22Rv1 (cell line): ENCODE results near the gene RPS6KL1.

Experiments
- CTCF ChIP-seq: fragments of 450-650 bp; IDR thresholded peaks from 2 replicates; pipeline ENCODE4 v1.5.1; 2017; ENCODE audit warnings: mild to moderate bottlenecking
- ZFX ChIP-seq: fragments of 450-650 bp; IDR thresholded peaks from 2 replicates; pipeline ENCODE4 v1.6.1; 2017; ENCODE audit warnings: antibody characterized with exemption, borderline replicate concordance

DNA sequence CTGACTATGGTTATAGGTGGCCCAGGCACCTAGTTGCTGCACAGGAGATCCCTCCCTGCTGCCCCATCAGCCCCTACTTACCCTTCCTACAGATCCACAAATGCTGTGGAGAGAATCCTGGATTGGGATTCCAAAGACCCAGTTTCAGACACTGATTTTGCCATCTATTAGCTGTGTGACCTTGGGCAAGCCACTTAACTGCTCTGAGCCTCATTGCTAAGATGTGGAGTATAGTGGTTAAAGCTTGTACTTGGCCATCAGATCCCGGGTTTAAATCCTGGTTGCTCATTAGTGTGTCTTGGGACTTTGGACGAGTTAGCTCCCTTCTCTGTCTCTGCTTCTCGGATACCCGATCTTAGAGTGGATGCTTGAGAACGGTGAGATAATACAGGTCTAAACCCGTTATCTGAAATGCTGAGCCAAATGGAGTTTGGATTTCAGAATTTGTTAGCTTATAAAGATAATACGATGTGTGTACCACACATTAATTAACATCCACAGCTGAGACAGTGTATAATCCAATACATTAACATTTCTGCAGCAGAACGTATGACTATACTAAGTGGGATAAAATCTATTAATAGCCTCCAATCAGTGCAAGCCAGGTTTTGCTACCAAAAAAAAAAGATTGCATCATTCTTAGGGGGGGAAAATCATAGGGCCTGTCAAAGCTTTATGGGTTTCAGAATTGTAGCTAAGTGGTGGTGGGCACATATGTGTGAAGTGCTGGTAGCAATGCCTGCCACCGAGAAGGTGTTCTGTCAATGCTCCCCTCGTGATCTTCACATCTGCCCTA is 63.1 kb downstream of the RPS6KL1 start:
- TF ChIP-seq CTCF (no peak), ZFX (no peak)
